ENCODE measurements around the gene SH3PXD2A.

GRCh38 chr10:103729851-103730250, 125.5 kb downstream of the SH3PXD2A start:
- TF ChIP-seq EP300 (IDR thresholded peaks at IDR 0.05; ENCODE audit: low read depth) = no peak
- no peak for TF ChIP-seq CTCF (IDR thresholded peaks at IDR 0.05)
